GM19455 (cell line): ENCODE measurements around the gene TSSC4.

Experiments
- ATAC-seq: cut with Tn5 transposase; IDR thresholded peaks from one replicate; pipeline ENCODE4 v1.9.1; 2021; ENCODE audit not compliant: unreplicated experiment

The TSSC4 gene

GRCh38 chr11:2368851-2369180 is 31.7 kb upstream of the TSSC4 start:
- no peak for ATAC-seq

GRCh38 chr11:2369320-2369719 is 31.2 kb upstream of the TSSC4 start:
- no peak for ATAC-seq

- no peak for ATAC-seq
Observed at GRCh38 chr11:2369896-2370295, 30.7 kb upstream of the TSSC4 start.

GRCh38 chr11:2374456-2375201 is 25.9 kb upstream of the TSSC4 start:
- ATAC-seq = no peak

GRCh38 chr11:2375341-2375853 is 25.2 kb upstream of the TSSC4 start:
- ATAC-seq = no peak

- ATAC-seq = no peak
Observed at GRCh38 chr11:2375964-2376551, 24.5 kb upstream of the TSSC4 start.

GRCh38 chr11:2376751-2377451 is 23.6 kb upstream of the TSSC4 start, which contains the start of gene CD81:
CD81 (plus strand) TSS chr11:2377310; CDS start chr11:2377550, 240 bp downstream.
- ATAC-seq = no peak

- ATAC-seq = no peak
Observed at GRCh38 chr11:2377511-2378443, 22.8 kb upstream of the TSSC4 start.

- ATAC-seq = no peak
Observed at GRCh38 chr11:2378527-2379210, 21.9 kb upstream of the TSSC4 start.

- no peak for ATAC-seq
Observed at GRCh38 chr11:2379466-2380174, 20.9 kb upstream of the TSSC4 start.

- no peak for ATAC-seq
Observed at GRCh38 chr11:2380396-2380795, 20.2 kb upstream of the TSSC4 start.

- ATAC-seq = no peak
Observed at GRCh38 chr11:2380807-2381350, 19.7 kb upstream of the TSSC4 start.

GRCh38 chr11:2381494-2382128 is 18.9 kb upstream of the TSSC4 start:
- ATAC-seq = no peak

GRCh38 chr11:2382129-2382517 is 18.4 kb upstream of the TSSC4 start:
- ATAC-seq = no peak

- no peak for ATAC-seq
Observed at GRCh38 chr11:2382936-2383851, 17.4 kb upstream of the TSSC4 start.

- ATAC-seq = no peak
Observed at GRCh38 chr11:2383852-2384804, 16.4 kb upstream of the TSSC4 start.
